T-helper 1 cell (primary cell): Measurements from ENCODE around the gene EYA3.

ENCODE experiments used
- DNase-seq, 5 donors: peaks; one replicate each; pipeline ENCODE4 v3.0.0-alpha.2; 2012 to 2020
- total RNA-seq, 4 donors: gene quantifications; one replicate each; lab custom pipeline; 2026; lab: John Stamatoyannopoulos, UW

The EYA3 gene, protein sequence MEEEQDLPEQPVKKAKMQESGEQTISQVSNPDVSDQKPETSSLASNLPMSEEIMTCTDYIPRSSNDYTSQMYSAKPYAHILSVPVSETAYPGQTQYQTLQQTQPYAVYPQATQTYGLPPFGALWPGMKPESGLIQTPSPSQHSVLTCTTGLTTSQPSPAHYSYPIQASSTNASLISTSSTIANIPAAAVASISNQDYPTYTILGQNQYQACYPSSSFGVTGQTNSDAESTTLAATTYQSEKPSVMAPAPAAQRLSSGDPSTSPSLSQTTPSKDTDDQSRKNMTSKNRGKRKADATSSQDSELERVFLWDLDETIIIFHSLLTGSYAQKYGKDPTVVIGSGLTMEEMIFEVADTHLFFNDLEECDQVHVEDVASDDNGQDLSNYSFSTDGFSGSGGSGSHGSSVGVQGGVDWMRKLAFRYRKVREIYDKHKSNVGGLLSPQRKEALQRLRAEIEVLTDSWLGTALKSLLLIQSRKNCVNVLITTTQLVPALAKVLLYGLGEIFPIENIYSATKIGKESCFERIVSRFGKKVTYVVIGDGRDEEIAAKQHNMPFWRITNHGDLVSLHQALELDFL
- total RNA-seq = 10.1 to 35.1 (median 25.5) reads per million in 4 donors

DNA sequence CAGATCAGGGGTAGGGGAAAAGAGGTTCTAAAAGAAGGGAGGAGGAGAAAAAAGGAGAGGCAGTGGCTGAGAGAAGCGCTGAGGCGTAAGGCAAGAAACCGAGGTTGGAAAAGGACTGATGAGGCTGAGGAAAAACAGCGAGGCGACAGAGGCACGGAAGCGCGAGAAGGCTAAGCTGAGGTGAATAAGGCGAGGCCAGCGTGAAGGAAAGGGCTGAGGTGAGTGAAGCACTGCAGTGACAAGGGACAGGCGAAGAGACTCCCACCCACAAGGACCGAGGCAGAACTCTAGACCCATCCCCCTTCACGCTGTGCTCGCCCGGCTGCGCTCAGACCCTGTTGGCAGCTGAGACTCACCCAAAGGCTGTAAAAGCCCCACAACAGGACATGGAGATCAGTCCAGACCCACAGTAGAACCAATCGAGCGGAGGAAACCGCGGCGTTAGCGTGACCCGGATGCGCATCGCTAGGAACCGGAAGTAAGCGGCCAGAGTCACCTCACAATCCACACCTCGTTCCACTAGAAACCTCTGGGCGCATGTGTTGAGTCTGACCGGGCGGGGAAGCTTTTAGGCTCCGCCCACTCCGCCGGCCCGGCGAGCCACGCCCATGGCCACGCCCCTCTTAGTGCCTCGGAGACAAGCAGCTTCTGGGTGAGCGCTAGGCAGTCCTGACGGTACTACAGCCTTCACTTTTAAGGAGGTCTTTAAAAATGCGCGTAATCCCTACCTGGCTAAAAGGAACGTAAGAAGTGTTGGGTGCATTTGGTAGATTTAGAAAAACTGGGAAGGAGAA is at the start of gene EYA3:
EYA3 (minus strand) TSS at position 443 of the 794 bp plus-strand sequence. CDS start 30,584 bp downstream, outside the sequence.
- peak; percentile 97 to 99 (median 98) for DNase-seq

DNA sequence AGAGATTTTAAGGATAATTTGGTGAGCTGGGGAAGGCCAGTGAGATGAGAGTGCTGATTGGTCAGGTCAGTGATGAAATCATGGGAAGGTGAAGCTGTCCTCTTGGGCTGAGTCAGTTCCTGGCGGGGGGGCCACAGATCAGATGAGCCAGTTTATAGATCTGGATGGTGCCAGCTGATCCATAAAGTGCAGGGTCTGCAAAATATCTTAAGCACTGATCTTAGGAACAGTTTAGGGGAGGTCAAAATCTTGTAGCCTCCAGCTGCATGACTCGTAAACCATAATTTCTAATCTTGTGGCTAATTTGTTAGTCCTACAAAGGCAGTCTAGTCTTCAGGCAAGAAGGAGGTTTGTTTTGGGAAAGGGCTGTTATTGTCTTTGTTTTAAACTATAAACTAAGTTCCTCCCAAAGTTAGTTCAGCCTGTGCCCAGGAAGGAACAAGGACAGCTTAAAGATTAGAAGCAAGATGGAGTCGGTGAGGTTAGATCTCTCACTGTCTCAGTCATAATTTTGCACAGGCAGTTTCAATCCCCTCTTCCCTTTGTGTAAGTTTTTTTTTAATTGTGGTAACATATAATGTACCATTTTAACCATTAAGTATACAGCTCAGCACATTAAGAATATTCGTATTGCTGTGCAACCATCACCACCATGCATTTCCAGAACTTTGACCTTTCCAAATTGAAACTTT is 48.7 kb upstream of the EYA3 start:
- no peak for DNase-seq

DNA sequence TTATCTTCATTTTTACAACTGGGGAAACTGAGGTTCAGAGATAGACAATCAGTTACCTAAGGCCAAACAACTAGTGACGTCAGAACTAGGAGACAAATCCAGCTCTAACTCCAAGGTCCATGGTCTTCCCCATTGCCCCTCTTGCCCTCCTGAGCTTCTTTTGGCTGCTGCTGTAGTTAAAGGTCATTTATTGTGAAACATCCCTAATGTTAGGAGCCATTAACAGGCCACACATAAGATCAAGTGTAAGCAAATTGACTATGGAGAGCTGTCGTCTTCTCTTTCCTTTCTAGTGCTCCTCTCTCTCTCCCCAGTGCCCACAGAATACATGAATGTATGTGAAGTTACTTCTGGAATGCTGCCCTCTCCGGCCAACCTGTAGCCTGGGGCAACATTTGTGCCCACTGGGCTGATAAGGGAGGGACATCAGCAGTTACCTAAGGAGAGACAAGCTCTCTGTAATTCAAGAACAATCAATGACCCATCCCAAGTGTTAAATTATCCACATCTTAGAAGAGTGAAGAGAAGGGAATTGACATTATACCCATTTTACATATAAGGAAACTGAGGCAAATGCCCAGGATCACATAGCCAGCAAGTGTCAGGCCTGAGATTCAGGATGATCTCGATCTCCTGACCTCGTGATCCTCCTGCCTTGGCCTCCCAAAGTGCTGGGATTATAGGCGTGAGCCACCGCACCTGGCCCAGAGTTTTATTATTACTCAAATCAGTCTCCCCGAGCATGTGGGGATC is 47.9 kb upstream of the EYA3 start:
- no peak for DNase-seq

DNA sequence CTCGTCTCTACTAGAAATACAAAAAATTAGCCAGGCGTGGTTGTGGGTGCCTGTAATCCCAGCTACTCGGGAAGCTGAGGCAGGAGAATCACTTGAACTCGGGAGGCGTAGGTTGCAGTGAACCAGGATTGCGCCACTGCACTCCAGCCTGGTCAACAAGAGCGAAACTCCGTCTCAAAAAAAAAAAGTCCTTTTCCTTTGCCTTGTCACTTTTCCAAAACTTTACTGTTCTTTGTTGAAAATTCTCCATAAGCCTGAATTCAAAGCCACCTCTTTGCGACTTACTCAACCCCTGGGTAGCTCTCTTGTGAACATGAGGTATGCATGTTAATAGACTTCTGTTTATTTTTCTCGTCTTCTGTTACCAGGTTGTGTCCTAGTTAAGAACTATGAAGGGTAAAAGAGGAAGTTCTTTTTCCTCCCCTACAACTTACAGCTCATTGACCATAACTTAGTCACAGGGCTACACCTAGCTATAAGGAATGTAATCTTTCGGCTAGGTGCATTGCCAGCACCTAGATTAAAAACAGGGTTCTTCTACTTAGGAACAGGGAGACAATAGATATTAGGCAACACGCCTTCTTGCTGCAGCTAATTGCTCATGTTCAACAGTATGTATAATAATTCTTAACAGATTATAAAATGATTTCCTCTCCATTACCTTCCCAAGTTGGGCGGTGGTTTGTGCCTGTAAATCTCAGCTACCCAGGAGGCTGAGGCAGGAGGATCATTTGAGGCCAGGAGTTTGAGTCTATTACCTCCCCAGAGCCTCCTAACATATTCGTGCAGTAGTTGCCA is 47.2 kb upstream of the EYA3 start:
- DNase-seq = no peak

DNA sequence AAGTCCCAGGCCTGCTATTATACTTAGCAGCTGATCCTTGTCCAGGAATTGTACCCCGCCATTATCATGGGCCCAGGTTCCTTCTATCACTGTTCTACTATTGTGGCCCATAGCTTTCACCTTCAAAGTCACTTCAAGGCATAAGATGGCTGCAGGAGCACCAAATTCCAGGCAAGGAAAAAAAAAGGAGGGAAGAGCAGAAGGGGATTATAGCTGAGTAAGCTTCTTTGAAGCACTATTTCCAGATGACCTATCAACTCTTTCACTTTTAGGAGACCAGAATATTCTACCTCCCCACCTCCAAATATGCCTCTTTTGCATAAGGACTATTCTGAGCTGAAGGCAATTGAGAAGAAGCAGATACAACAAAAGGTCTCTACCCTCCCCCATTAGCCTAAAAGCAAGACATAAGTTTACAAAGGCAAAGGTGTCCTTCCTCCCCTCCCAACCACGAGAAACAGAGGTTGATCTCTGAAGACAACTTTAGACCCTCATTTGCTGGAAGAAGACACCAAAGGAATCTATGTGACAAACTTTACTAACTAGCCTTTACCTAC is 46.3 kb upstream of the EYA3 start:
- DNase-seq = no peak

DNA sequence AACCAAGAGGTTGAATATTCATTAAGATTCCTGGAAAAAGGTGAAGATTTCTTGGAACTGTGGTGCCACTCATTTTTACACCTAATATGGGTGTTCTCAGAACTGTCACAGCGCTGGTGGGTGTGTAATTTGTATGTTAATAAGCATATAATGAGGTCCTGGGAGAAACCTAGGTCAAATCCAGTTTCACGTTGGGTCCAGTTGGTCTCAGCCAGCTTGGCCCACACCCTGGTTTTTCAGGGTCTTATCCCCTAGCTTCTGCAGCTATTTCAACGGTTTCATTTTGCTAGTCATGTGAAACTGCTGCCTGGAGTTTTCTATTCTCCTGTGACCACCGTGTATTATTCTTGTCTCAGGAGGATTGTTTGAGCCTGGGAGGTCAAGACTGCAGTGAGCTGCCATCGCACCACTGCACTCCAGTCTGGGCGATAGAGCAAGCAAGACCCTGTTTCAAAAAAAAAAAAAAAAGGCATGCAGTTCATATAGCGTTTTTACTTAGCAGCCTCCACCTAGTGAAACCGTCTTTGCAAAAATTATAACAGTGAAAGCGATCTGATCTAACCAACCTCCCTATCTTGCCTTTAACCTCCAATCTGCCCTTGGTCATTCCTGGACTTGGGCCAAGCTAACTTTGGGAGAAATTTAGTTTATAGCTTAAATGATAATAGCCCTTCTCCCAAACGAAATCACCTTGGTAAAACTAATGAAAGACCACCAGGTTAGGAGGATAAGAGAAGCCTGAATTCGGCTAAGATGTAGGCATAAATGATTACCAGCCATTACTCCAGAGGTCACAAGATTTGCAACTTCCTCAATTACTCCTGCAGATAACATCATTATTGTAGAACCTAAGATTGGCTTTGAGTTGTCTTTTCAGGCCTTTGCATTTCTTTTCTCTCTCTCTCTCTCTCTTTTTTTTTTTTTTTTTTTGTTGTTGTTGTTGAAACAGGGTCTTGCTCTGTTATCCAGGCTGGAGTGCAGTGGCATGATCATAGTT is 44.1 kb upstream of the EYA3 start:
- no peak for DNase-seq

DNA sequence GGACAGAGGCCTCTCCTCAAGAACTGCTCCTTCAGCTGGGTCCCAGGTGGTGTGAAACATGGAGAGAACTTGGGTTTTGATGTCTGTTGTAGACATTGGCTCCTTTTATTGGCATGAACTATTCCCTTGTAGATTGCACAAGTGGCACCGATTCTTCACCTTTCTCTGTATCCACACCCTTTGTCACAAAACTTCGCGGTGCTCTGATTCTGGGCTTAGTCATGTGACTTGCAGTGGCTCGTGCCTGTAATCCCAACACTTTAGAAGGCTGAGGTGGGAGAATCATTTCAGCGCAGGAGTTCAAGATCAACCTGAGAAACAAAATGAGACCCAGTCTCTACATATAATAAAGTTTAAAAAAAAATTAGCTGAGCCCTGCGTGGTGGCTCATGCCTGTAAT is 42.5 kb upstream of the EYA3 start:
- DNase-seq = no peak

DNA sequence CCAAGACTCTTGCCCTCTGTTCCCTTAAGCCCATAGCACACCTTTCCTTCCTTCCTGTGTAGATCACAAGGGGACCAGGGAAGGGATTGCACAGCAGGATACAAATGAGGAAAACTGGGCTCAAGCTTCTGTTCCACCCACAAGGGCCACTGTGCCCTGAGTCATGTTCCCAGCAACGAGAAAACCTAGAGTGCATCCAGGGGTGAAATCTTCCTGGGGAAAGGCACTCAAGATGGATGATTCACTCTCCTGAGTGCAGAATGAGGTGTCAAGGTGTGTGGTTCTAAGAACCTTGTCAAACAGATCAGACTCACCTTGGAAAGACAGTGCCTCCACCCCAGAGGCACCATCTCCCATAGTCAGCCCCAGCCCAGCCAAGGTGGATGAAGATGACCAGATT is 40.7 kb upstream of the EYA3 start:
- no peak for DNase-seq

DNA sequence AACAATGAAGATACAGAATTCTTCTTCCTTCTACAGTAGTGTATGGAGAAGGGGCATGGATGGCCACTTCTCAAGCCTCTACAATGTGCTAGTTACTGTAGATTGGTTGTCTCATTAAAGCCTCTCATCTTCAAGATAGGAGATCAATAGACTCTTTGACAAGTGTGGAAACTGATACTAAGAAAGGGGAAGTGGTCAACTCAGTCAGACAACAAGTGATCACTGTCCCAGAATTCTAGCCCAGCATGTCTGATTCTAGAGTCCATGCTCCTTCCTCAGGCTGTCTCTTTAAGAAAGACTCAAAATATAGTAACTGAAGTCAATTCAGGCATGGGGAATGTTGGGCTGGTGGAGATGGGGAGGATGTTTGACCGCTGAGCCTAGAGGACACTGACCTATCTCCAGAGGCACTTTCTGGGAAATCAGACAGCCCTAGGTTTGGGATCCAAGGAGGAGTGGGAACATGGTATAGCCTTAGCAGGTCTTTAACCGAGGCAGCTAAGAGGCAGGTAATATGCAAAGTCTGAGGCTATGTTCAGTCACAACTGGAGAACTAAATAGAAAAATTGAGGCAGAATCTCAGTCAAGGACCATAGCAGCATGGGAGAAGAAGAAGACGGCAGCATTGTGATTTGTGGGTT is 39.3 kb upstream of the EYA3 start:
- DNase-seq = no peak

DNA sequence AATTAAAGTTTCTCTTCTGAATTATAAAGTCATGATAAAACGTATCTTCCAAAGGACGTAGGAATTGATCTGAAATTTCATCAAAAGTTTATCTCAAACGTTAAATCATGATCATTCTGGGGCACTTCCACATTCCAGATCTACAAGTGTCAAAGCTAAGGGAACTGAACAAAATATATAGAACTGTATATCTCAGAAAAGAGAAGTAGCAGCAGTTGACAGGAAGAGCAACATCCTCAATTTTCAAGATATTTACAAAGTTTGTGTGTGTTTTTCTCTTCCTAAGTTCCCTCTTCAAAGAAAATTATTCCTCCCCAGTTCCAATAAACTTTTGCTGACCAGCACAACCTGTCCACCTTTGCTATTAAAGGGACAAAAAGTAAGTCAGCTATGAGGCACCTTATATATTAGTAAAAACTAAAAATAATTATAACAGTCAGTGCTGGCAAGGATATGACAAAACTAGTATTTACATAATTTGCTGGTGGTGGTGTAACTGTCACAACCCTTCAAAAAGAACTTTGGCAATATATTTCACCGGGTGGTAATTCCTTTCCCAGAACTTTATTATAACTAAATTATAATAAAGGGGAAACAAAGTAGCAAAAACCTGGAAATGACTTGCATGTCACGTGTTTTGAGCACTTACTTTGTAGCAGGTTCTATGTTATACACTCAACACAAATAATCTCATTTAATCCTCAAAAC is 38.5 kb upstream of the EYA3 start:
- no peak for DNase-seq

DNA sequence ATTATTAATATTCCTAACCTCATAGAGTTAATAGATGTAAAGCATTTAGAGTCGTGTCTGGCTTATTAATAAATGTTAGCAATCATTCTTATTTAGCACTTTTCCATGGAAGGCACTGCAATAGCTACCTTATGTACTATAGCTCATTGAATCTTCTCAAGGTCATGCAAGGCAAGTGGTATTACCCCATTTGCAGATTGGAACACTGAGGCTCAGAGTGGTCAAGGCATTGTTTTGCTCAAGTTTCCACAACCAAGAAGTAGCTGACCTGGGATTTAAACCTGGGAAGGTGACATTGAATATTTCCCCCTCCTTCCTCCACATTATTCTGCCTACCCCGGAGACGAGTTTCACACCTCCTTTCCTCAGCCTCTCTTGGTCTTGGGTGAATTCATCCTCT is 37.8 kb upstream of the EYA3 start:
- DNase-seq = no peak

DNA sequence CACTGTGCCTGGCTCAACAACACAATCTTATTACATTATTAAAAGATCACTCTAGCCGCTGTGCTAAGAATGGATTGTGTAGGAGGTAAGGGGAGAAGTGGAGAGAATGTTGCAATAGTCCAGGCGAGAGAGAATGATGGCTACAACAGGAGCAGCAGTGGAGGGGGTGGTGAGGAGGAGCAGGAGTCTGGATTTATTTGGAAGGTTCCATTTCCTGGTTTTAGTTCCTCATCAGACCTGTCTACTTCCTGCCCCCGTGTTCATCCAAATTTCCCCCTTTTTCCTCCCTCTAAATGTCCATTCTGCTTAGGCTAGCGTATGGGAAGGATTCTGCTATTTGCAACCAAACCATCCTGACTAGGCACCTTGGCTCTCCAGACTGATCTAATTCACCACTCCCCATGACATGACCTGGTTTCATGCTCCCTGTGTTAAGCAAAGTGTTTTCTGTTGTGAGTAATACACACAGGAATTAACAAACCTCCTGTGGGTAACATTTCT is 35.1 kb upstream of the EYA3 start:
- DNase-seq = no peak

DNA sequence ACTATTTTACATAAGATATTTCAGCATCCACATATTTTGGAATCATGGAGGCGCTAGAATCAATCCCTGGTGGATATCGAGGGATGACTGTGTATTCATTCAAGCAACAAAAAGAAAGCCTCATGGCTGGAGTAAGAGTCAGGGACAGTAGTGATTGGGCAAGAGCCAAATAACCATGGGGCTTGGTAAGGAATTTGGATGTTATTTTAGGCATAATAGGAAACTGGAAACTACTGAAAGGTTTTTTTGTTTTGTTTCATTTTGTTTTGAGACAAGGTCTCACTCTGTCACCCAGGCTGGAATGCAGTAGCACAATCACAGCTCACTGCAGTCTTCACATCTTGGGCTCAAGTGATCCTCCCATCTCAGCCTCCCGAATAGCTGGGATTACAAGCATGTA is 33.8 kb upstream of the EYA3 start:
- DNase-seq = no peak

DNA sequence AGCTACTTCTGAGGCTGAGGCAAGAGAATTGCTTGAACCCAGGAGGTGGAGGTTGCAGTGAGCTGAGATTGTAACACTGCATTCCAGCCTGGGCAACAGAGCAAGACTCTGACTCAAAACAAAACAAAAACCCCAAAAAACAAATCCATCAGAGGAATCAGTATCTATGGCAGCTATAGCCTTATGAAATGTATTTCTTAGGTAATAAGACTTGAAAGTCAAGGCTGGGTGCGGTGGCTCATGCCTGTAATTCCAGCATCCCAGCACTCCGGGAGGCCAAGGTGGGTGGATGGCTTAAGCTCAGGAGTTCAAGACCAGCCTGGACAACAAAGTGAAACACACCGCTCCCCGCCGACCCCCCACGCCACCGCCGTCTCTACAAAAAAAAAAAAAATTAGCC is 31.1 kb upstream of the EYA3 start:
- DNase-seq = no peak

DNA sequence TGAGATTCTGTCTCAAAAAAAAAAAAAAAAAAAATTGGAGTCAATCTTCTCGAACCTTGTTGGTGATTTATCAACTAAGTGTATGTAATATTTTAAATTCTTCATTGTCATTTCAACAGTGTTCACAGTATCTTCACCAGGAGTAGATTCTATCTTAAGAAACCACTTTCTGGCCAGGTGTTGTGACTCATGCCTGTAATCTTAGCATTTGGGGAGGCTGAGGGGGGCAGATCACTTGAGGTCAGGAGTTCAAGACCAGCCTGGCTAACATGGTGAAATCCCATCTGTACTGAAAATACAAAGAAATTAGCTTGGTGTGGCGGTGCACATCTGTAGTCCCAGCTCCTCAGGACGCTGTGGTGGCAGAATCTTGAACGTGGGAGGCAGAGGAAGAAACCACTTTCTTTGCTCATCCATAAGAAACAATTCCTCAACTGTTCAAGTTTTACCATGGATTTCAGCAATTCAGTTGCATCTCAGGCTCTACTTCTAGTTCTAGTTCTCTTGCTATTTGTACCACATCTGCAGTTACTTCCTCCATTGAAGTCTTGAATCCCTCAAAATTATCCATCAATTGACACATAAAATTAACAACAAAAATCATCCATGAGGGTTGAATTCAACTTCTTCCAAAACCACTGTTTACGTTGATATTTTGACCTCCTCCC is 30.4 kb upstream of the EYA3 start:
- DNase-seq = no peak

DNA sequence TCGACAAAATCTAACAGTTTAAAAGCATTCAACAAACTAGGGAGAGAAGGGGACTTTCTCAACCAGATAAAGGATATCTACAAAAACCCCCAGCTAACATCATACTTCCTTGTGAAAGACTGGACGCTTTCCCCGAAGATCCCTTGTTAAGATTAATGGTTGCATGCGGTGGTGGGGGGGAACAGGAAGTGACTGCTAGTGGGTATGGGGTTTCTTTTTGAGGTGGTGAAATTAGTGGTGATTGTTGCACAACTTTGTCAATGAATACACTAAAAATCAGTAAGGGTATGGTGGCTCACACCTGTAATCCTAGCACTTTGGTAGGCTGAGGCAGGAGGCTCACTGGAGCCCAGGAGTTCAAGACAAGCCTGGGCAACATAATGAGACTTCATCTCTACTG is 26.9 kb upstream of the EYA3 start:
- DNase-seq = peak in 1 of 5 donors; percentile 80

DNA sequence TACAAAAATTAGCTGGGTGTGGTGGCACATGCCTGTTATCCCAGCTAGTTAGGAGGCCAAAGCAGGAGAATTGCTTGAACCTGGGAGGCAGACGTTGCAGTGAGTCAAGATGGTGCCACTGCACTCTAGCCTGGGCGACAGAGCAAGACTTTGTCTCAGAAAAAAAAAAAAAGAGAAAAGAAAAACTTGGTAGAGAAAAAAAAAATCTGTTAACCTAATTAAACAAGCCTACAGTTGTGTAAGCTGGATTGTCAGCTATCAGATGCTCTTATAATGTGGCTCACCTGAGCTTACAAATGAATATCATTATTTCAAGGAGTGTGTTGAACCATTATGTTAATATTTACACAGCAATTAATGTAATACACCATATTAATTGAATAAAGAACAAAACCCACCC is 26.4 kb upstream of the EYA3 start:
- no peak for DNase-seq

DNA sequence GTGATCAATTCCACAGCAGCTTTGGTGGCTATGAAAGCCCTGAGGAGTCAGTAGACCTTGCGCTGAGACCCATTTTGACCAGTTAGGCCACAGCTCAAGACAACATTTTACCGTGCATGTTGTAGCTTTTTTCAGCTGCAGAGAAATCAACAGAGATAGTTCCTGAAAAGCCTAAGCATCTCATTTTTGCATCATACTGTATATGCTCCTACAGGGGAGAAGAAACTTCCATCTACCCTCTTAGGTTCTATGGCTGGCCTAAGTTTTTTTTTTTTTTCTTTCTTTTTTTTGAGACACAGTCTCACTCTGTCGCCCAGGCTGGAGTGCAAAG is 24.8 kb upstream of the EYA3 start:
- no peak for DNase-seq
